Progenitor cell of endocrine pancreas (in vitro differentiated cells): Measurements from ENCODE around the gene RNF214. TPM values are rescaled to one million over a fixed set of nuclear protein-coding genes. Genes with fewer than 3 reads are reported as not detected.

Source experiments
- DNase-seq: peaks from one replicate; pipeline ENCODE4 v3.0.0; 2021; ENCODE audit warnings: low spot score; ENCODE audit not compliant: unreplicated experiment
- H3K27ac Mint-ChIP-seq: 2 replicates; pipeline ENCODE4 v1.8.0; 2021; ENCODE audit warnings: mild to moderate bottlenecking, moderate library complexity, mixed read lengths
- H3K27me3 Mint-ChIP-seq: 2 replicates; pipeline ENCODE4 v1.8.0; 2021; ENCODE audit warnings: mixed read lengths
- H3K36me3 Mint-ChIP-seq: 2 replicates; pipeline ENCODE4 v1.8.0; 2022; ENCODE audit warnings: mixed read lengths; ENCODE audit not compliant: insufficient read depth
- H3K4me1 Mint-ChIP-seq: 2 replicates; pipeline ENCODE4 v1.8.0; 2021; ENCODE audit warnings: low read depth, mixed read lengths
- H3K4me3 Mint-ChIP-seq: 2 replicates; pipeline ENCODE4 v1.8.0; 2021; ENCODE audit warnings: low read depth, mild to moderate bottlenecking, moderate library complexity, mixed read lengths
- H3K9me3 Mint-ChIP-seq: 2 replicates; pipeline ENCODE4 v1.8.0; 2021; ENCODE audit warnings: low read depth, mixed read lengths
- total RNA-seq: library from RNA; stranded (reverse); gene quantifications from 2 replicates; pipeline ENCODE4 v1.2.1, GENCODE V29; 2021
- TF ChIP-seq, protein P1 (sequence below): fragments of 200-600 bp; sonication (generic); IDR thresholded peaks from one replicate; pipeline ENCODE4 v1.5.0; 2021; ENCODE audit warnings: antibody characterized with exemption, mild to moderate bottlenecking; ENCODE audit not compliant: unreplicated experiment

Gene RNF214
- total RNA-seq, 1 donor from 2014 or later, result 55.8 TPM

DNA sequence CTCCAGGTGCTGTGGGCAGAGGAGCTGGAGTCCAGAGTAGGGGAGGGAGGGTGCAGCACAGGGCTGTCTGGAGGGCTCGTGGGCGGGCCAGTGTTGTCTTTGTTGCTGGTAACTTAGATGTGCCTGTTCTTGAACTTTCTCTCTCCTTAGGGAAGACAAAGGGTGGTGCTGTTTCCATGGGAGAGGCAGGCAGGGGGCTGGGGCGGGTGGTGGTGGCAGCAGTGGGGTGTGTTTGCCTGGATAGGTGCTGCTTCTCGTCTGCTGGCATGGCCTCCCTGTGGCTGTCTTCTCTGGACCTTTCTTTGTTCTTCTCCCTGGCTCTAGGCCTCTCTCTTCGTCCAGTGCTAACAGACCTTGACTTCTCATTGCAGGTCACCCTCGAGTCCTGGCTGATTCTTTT lies 45.5 kb upstream of the RNF214 start:
- DNase-seq, result no peak
- no peaks in the 10 kb centered on the region for H3K9me3 Mint-ChIP-seq
- no peaks in the 10 kb centered on the region for H3K27me3 Mint-ChIP-seq
- H3K36me3 Mint-ChIP-seq, result peaks cover 12% of the 10 kb centered on the region
- H3K4me3 Mint-ChIP-seq, result no peak overlapping the region
- no peak overlapping the region for H3K27ac Mint-ChIP-seq
- H3K4me1 Mint-ChIP-seq, result peaks cover 17% of the 10 kb centered on the region
- TF ChIP-seq, protein P1, sequence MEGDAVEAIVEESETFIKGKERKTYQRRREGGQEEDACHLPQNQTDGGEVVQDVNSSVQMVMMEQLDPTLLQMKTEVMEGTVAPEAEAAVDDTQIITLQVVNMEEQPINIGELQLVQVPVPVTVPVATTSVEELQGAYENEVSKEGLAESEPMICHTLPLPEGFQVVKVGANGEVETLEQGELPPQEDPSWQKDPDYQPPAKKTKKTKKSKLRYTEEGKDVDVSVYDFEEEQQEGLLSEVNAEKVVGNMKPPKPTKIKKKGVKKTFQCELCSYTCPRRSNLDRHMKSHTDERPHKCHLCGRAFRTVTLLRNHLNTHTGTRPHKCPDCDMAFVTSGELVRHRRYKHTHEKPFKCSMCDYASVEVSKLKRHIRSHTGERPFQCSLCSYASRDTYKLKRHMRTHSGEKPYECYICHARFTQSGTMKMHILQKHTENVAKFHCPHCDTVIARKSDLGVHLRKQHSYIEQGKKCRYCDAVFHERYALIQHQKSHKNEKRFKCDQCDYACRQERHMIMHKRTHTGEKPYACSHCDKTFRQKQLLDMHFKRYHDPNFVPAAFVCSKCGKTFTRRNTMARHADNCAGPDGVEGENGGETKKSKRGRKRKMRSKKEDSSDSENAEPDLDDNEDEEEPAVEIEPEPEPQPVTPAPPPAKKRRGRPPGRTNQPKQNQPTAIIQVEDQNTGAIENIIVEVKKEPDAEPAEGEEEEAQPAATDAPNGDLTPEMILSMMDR, result no peak

DNA sequence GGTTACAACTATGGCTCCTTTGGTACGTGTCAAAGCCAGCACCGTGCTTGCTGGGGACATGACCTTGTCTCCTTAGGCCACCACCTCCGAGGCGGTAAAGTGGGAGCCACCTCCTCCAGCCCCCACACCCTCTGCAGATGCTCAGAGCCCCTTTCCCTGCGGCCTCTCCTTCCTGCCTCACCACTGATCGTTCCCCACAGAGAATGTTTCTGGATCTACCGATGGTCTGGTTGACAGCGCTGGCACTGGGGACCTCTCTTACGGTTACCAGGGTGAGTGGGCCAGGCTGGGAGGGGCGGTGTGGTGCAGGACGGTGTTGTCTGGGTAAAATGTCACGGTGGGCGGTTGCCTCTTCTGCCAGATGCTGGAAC lies 45.1 kb upstream of the RNF214 start:
- H3K27me3 Mint-ChIP-seq, result no peaks in the 10 kb centered on the region

DNA sequence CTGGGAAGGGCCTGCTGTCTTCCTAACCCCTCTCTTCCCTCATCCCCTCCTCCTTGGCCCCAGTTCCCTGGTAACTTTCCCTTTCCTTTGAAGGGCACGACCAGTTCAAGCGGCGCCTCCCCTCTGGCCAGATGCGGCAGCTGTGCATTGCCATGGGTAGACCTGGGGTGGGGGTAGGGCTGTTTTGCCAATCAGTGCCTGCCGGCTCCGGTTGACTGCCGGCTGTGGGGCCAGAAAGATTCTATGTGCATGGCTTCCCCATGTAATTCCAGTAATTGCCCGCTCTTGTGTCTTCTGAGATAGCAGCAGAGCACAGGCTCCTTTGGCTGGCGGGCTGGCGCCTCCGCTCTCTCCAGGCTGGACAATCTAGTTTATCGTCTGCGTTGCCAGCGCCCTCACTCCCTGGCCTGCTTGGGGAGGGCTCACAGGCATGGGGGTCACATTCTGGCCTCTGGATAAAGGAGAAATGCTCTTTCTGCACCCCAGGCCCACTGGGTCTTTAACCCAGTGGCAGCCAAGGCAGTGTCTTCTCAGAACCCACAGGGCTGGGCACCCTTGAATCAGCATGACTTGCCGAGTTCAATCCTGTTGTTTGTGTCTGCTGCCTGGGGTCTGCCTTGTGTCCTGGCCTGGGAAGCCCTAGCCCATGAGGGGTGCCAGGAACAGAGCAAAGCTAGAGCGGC lies 44.5 kb upstream of the RNF214 start:
- DNase-seq, result no peak
- Mint-ChIP-seq H3K36me3 (peaks cover 10% of the 10 kb centered on the region), H3K4me1 (peaks cover 17% of the 10 kb centered on the region), H3K27ac (no peak overlapping the region), H3K4me3 (no peak overlapping the region), H3K9me3 (no peaks in the 10 kb centered on the region), H3K27me3 (no peaks in the 10 kb centered on the region)
- TF ChIP-seq, protein P1, result no peak

More for the DNA sequence above, 45.1 kb upstream of the RNF214 start:
- no peak for DNase-seq
- Mint-ChIP-seq H3K4me1 (peaks cover 17% of the 10 kb centered on the region), H3K27ac (no peak overlapping the region), H3K9me3 (no peaks in the 10 kb centered on the region), H3K36me3 (peaks cover 12% of the 10 kb centered on the region), H3K4me3 (no peak overlapping the region)
- TF ChIP-seq, protein P1, result no peak

DNA sequence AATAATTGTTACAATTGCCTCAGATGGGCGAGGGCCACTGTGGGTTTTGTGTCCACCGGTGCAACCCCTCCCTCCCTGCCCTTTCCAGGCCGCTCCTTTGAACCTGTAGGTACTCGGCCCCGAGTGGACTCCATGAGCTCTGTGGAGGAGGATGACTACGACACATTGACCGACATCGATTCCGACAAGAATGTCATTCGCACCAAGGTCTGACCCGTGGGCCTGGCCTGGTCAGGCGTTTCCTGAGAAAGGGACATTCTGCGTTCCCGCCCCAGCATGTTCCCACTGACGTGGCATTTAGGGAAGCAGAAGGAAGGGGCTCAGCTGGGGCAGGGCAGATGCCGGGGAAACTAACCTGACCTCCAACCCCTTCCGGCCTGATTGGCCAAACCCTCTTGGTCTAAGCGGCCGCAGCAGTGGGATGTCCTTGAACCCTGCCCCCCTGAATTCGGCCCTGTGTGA lies 43.8 kb upstream of the RNF214 start:
- TF ChIP-seq, protein P1, result no peak

DNA sequence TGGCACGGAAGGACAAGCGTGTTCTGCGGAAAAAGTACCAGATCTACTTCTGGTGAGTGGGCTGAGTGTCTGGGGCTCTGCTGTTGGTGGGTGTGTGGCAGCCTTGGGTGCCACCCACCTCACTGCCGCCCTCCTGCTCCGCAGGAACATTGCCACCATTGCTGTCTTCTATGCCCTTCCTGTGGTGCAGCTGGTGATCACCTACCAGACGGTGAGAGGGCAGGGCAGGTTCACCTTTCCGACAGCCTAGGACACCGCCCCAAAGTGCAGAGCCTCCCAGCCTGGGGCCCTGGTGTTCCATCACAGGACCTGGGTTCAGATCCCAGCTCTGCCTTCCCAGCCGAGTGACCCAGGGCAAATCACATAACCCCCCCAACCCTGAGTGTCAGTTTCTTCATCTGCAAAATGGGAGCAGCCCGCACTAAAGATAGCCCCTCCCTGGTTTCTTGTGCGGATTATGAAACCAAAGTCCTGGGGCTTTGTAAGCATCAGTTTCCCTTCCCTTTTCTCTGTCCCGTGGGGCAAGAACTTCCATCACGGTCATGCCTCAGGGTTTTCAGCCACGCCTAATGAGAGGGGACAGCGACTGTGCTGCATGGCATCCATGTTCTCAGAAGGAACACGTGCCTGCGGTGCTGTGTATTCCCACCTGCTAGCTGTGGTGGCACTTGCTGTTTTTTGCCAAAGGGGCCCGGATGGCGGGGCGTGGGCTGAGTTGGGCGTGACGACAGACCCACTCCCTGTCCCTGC lies 43.1 kb upstream of the RNF214 start:
- Mint-ChIP-seq H3K27me3 (no peaks in the 10 kb centered on the region), H3K27ac (no peak overlapping the region), H3K36me3 (peaks cover 10% of the 10 kb centered on the region), H3K4me1 (peaks cover 7% of the 10 kb centered on the region), H3K4me3 (no peak overlapping the region), H3K9me3 (no peaks in the 10 kb centered on the region)
- no peak for DNase-seq
- TF ChIP-seq, protein P1, result no peak

More for the DNA sequence above, 43.8 kb upstream of the RNF214 start:
- Mint-ChIP-seq H3K4me3 (no peak overlapping the region), H3K27ac (no peak overlapping the region), H3K36me3 (peaks cover 10% of the 10 kb centered on the region), H3K27me3 (no peaks in the 10 kb centered on the region), H3K4me1 (peaks cover 14% of the 10 kb centered on the region), H3K9me3 (no peaks in the 10 kb centered on the region)
- no peak for DNase-seq
